Medulla oblongata (tissue), 1 donor: ENCODE data around the gene CCDC187.

Source experiments
- DNase-seq: peaks from one replicate; pipeline ENCODE4 v3.0.0-alpha.2; 2015; ENCODE audit errors: extremely low spot score

CCDC187 gene

DNA sequence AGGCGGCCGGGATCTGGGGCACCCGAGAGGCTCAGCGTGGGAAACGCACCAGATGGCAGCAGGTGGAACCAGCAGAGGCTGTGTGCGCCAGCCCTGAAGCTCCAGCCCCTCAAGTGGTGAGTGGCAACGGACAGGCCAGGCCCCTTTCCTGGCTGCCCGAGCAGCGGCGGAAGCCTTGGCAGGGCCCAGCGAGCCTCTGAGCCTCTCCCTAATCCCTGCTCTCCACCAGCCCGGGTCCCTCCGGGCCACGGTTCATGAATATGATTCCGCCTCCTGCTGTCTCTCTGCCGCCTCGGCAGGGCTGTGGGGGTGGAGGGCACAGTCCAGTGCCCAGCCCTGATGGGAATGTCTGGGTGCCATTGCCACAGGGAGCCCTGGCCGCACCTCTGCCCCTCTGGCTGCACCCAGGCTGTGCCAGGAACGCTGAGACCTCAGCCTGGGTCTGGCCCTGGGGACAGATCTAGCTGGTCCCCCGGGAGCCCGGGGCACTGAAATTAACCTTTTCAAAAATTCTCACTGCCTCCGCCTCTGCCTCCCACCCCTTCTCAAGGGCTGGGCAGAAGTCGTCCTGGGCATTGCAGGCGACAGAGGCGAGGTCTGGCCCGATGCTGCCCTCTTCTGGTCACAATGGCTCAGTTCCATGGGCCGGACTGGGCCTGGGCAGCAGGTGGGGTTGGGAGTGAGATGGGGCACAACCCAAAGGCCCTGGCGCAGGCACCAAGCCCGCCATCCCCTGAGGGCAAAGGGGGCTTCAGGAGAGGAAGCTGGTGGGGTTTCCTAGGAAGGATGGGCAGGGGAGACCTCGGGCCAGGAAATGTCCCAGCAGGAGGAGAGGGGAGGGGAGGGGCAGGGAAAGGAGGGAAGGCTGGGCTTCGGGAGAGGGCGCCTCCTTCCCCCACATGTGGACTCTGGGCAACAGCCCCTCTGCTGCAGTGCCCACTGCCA lies 20.3 kb downstream of the CCDC187 start:
- peak; percentile 86 for DNase-seq

DNA sequence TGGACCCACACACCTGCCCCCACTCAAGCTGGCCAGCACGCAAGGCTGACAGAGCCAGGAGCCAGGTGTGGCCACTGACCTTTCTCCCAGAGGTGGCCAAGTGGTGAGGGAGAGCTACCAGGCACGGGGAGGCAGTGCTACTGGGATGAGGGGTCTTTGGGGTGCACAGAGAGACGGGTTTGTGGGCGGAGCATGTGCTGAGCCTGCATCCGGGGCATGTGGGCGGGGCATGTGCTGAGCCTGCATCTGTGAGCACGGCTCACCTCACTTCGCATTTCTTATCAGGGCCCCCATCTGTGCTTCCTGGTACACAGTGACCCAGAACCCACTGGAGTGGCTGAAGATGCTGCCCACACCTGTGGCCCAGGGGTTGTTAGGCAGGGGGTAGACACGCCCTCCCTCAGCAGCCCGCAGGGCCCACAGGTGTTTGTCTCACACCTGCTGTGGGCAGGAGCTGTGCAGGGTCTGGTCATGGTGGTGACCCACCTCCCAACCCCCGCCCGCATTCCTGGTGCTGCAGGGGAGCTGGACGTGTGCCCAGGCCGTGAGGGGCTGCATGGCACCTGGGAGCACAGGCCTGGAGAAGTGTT lies 21.5 kb downstream of the CCDC187 start:
- no peak for DNase-seq

DNA sequence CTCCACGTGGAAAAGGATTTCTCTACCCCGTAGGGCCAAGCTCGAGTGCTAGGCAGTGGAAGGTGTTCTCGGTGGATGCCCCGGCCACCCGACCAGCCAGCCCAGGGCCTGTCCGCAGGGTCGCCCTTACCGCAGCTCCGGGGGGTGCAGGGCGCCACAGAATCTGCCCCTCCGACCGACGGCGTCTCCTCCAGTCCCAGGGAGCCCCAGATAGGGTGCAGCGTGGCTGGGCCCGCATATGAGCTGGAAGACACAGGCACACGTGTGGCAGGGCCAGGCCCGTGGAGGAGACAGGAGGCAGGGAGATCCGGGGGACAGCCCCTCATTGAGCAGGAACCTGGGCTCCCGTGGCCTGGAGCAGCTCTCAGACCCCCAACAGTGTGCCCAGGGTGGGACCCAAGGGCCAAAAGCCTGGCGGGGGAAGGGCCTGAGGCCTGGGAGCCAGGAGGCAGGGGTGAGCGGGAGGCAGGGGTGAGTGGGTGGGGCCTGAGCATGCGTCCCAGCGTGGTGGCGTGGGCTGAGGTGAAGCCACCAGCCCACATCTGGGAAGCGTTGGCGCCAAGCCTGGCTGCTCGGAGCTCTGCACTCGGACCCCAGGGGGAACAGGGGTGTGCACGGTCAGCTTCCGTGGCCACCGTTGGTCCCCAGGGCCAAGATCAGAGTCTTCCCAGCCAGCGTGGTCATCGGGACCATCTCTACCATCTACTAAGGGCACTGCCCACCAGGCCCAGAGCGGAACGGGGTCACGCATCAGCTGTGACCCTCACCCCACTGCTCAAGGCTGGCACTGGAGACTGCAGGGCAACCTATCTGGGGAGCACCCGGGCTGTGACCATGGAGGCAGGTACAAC lies 22.2 kb downstream of the CCDC187 start:
- DNase-seq: no peak

DNA sequence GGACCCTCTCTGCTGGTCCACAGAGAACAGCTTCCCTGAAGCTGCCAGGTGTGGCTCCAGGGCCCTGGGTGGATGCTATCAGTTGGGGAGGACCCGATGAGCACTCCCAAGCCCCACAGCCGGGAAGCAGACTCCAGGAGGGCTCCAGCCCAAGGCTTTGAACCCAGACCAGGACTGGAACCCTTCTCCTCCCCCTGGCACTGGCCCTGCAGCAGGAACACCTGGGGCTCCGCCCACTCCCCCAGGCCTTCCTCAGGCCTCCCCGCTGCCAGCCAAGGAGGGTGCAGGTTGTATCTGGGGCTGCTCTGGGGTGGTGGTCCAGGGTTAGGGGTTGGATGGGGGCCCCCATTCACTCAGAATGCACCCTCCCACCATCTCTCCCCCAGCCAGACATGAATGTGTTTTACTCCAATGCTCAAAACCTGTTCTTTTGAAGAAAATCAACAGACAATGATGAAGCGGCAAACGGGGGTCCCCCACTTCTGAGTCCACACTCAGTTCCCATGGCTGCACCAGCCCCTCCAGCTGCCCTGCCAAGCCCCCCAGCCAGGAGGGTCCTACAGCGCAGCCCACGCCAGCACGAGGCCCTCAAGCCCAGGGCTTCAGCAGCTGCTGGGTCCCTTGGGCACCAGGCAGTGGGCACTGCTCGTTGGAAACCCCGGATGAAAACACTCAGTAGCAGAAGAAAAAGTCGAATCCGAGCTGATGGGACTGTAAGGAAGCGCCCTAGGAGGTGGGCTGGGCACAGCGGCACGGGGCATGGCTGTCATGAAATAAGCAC lies 23.2 kb downstream of the CCDC187 start:
- no peak for DNase-seq

DNA sequence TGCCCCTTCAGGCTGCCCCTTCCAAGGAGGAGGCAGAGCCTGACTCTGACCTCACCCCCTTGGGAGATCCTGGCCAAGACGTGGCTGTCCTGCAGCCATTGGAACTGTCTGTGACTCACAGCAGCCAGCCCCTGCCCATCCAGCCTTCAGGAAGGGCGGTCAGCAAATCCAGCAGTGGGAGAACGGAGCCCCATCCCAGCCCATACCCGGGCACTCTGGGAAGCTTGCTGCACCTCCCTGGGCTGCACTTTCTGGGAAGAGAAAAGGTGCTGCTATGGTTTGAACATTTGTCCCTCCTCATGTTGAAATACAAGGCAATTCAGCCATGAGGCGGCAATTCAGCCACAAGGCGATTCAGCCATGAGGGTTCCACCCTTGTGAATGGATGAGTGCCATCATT lies 24.4 kb downstream of the CCDC187 start:
- DNase-seq: no peak

DNA sequence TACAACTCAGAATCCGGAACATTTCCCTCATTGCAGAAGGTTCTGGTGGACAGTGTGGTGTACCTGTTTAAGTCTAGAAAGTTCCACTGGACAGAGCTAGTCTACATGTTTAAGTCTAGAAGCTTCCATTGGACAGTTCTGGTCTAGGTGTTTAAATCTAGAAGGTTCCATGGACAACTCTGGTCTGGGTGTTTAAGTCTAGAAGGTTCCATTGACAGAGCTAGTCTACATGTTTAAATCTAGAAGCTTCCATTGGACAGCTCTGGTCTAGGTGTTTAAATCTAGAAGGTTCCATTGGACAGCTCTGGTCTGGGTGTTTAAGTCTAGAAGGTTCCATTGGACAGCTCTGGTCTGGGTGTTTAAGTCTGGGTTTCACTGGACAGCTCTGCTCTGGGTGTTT lies 25.0 kb downstream of the CCDC187 start:
- no peak for DNase-seq

DNA sequence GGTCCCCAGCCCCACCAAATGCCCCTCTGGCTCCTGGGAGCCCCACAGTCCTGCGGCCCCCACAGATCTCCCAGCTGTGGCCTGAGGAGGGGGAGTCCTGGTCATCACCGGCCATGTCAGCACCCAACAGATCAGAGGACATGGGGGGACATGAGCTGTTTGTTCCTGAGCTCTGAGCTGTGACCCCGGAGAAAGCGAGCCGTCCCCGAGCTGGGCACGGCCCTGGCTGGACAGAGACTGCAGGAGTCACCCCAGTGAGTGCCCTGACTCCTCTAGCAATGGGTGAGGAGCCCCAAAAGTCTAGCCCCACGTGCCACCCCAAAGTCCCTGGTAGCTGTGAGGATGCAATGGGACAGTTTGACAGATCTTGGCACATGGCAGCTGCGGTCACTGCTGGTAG lies 25.7 kb downstream of the CCDC187 start:
- DNase-seq: no peak

DNA sequence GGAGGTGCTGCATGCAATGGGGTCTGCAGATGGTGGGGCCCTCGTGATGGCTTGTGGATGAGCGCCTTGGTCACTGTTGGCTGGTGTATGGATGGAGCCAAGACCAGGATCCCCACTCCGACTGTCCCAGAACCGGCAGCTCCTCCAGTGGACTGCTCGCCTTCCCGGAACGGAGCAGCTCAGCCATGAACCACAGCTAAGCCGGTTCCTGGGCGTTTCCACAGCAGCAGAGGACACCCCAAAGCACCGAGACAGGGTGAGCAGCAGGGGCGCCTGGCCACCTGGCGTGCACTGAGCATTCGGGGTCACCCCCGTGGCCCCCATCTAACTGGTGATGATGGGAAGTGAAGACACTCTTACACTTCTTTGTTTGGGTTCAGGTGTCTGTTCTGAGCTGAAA lies 26.1 kb downstream of the CCDC187 start:
- no peak for DNase-seq

DNA sequence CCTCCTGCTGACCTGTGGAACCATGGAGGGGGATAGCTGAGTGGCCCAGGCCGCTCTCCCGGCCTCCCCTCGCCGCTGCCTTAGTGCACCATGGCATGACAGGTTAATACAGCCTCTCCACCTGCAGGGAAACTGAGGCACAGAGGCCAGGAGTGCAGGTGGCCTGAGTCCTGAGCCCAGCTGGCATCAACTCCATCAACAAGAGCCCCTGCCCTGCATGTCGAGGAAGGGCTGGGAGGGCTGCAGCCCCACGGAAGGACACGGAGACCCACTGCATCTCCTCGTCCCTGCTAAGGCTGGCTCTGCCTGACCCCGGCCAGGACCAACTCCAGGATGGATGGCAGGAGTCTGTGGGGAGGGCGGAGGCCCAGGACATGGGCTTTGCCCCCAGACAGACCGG lies 27.2 kb downstream of the CCDC187 start:
- DNase-seq: no peak

DNA sequence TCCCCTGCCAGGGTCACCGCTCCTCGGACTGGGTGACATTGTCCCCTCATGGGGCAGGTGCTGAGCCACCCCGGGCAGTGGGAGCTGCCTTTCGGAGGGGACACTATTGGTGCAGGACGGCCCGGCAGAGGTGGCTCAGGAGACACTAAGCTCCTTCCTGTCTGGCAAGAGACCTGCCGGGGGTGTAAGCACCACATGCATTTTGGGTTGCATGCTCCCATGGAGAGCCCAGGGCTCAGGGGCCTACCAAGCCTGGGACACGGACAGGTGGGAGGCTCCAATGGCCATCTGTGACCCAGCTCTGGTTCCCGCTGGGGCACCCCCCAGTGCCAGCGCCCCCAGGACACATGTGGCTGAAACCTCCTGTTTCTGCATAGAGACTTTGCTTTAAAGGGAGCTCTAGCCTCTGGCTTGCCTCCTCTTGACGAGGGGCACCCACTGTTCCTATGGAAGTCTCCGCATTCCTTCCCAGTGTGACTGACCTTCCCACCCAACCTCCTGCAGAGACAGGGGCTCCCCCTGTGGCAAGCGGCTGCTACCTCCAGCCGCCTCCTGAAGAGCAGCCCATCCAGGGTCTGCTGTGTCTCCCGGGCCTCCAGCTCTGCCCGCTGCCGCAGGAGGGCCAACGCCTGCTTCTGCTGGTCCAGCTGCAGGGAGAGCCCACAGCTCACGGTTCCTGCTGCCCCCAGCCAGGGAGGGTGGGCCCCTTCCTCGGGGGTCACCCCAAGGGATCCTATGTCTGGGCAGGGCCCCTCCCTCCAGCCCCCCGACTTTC lies 28.1 kb downstream of the CCDC187 start:
- DNase-seq: no peak

DNA sequence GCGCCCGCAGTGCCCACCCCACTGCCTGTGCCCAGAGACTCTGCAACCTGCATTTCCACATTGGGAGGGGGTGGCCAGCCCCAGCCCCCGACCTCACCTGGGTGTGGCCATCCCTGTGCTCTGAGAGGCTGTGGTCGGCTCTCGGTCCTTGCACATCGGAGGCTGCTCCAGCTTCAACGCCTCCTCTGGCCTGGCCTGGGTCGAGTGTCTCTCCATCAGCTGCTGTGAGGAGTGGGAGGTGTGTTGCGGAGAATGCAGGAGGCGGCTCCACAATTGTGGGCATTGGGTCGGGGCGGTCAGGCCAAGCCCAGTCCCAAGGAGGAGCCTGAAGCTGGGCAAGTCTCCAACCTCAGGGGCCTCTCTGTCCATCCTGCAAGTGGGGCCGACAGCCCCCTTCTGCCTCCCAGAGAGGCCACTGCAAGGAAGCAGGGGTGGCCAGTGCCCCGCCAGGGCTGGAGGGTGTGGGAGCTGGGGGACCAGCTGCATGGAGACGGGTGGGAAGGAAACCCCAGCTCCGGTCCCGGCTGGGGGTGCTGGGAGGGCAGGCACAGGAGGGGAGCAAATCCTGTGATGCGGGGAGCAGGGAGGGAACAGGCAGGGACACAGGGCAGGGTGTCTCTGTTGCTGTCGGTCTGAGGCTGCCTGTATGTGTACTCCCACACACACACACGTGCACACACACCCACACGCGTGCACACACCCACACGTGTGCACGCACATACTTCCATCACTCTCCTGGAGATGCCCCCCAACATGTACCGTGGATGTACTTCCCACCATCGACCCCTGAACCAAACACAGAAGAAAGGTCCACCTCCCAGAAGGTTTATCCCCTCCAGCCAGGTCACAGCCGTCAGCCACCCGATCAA lies 28.9 kb downstream of the CCDC187 start:
- no peak for DNase-seq

DNA sequence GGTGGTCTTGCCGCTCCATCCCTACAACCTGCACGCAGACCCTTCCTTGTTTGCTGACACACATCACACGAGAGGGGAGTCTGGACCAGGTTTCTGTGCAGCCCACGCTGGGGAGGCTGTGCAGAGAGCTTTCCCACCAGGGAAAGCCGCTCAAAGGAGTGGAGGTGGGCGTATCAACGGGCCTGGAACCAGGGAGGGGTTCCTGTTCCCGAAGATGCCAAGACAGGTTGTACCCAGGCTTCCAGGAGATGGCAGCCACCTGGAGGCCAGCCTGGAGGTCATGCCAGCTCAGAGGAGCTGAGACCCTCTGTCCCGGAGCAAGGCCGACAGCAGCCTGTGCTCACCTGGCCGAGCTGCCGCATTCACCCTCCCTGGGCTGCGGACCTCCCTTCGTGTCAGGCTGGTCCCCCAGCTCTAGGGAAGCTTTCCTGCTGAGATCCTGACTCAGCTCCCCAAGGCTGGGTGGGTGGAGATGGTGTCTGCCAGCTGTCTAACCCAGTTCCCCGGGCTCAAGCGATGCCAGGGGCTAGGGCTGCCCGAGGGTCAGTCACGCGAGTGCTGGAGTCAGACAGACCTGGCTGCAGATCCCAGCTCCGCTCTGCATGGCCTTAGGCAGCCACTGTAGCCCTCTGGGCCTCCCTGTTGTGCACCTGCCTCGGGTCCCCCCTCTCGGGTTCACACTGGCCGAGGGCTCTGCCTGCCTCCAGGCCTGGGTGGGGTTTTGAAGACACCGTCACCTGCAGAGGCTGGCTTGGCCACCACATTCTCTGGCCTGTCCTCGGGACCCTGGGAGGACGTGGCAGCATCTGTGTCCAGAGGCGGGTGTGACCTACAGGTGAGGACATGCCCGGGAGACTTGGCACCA lies 29.7 kb downstream of the CCDC187 start:
- DNase-seq: no peak

DNA sequence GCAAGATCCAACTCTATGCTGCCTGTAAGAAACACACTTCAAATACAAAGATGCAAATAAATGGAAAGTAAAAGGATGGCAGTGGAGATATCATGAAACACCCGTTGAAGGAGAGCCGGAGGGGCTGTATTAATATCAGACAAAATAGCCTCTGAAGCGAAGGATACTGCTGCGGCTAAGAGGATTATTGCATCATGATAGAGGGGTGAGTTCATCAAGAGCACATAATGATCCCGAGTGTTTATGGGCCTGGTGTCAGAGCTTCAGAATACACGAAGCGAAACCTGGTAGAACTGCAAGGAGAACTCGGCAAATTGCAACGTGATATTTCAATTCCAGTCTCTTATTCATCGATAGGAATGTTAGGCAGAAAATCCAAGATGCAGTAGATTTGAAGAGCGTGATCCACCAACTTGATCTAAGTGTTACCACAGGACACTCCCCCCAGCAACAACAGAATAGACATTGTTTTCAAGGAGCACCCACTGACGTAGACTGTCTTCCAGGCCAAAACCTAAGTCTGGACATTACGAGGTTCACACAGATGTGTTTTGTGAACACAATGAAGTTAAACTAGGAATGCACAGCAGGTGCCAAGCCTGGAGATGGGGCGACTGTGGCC lies 30.5 kb downstream of the CCDC187 start:
- no peak for DNase-seq

DNA sequence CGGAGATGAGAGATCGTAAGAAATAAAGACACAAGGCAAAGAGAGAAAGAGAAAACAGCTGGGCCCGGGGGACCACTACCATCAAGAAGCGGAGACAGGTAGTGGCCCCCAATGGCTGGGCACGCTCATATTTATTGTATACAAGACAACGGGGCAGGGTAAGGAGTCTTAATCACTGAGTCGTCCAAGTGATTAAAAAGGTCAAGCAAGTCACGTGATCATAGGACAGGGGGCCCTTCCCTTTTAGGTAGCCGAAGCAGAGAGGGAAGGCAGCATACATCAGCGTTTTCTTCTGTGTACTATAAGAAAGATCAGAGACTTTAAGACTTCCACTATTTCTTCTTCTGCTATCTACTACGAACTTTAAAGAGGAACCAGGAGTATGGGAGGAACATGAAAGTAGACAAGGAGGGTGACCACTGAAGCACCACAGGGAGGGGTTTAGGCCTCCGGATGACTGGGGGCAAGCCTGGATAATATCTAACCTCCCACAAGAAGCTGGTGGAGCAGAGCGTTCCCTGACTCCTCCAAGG lies 33.7 kb downstream of the CCDC187 start:
- DNase-seq: peak; percentile 60

DNA sequence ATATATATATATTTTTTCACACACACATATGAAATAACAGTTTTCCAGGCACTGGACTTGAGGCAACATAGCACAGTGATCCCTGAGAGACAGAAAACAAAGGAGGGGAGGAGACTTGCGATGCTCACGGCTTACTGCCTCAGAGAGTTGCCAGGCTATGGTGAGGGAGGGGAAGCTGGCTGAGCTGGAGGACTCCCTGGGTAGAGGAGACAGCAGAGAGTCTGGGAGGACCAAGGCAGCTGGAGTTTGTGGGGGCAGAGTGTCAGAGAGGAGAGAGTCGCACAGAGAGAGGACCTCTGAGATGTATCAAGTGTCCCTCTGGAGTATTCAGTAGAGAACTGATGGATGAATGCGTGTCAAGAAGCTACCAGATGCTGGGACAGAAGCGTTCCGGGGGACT lies 35.2 kb downstream of the CCDC187 start:
- DNase-seq: no peak

DNA sequence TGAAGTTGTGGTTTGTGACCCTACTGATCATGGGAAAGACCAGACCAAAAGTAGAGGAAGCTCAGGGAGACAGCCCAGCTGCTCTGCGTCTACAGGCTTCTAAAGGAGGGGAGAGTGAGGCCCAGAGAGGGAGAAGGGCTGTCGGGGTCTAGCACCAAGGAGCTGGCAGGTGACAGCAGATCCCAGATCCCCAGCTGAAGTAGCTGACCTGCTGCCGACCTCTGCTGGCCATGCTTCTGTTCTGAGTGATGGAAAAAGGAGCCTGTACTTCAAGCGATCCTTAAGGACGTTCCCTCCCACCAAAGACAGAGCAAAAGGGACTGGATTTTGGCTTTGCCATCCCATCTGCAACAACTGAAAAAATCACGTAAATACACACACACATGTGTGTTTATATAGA lies 35.6 kb downstream of the CCDC187 start:
- peak; percentile 46 for DNase-seq

DNA sequence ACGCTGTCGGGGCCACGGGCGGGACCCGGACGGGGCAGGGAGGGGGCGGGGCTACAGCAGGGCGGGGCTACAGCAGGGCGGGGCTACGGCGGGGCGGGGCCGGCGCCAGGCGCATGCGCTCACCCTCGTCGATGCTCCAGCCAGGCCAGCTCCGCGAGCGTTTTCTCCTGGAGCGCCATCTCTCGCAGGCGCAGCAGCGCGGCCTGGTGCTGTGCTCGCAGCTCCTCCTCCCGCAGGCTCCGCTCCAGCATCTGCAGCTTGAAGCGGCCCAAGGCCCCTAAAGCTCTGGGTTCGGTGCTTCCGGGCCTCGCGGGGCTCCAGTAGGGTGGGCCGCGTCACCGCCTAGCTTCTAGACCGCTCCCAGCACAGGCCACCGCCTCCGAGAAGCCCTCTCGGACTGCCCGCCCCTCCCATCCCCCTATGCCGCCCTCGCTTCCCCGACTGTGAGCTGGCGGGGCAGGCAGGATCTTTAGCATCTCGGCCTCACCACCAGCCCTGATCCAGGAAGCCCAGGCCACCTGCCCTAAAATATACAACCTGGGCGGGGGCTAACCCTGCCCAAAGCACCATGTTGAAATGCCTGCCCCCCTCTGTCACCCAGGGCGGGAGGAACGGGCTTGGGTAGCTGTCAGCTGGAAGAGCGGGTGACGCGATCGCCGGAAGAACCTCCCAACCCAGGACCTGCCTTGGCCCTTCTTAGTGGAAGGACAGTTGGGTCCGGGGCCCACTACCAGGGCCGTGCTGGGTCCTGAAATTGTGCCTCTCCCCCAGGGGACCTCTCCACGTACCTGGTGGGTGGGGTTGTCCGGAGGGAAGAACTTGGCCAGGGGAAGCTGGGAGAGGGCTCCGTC lies 36.4 kb downstream of the CCDC187 start:
- peak; percentile 75 for DNase-seq
